ENCODE measurements around the gene KCNAB2. TPM values are rescaled to one million over a fixed set of nuclear protein-coding genes. Genes with fewer than 3 reads are reported as not detected.

KCNAB2 gene
- total RNA-seq, 6 experiments from 2014 or later, result 4.4 to 14.8 (median 6.9) TPM

DNA sequence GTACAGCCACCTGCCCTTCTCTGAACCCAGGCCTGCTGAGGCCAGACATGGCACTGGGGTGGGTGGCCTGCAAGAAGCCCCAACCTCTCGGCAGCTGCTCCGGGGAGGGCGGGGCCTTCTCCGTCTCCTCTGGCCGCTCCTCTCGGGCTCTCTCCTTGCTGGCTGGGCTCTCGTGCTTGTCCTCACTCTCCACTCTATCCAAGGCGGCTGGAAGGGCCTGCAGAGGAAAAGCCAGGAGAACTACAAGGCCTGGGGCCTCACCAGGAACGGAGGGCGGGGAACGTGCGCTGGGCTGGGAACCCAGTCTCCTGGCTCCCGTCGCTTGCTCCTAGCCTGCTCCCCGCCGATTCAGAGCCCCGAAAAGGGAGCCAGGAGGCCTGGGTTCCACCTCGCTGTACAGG is 75.3 kb downstream of the KCNAB2 start:
- Histone ChIP-seq H3K4me1 (no peaks in the 10 kb centered on the region), H3K4me3 (no peak overlapping the region), H3K27ac (no peak overlapping the region), H3K9me3 (no peaks in the 10 kb centered on the region), H3K27me3 (no peaks in the 10 kb centered on the region), H3K36me3 (no peaks in the 10 kb centered on the region)
- intact Hi-C loops (cut with DNase I), result no loop called here
- no peak for TF ChIP-seq POLR2A (IDR thresholded peaks at IDR 0.05)
- TF ChIP-seq, protein P1, sequence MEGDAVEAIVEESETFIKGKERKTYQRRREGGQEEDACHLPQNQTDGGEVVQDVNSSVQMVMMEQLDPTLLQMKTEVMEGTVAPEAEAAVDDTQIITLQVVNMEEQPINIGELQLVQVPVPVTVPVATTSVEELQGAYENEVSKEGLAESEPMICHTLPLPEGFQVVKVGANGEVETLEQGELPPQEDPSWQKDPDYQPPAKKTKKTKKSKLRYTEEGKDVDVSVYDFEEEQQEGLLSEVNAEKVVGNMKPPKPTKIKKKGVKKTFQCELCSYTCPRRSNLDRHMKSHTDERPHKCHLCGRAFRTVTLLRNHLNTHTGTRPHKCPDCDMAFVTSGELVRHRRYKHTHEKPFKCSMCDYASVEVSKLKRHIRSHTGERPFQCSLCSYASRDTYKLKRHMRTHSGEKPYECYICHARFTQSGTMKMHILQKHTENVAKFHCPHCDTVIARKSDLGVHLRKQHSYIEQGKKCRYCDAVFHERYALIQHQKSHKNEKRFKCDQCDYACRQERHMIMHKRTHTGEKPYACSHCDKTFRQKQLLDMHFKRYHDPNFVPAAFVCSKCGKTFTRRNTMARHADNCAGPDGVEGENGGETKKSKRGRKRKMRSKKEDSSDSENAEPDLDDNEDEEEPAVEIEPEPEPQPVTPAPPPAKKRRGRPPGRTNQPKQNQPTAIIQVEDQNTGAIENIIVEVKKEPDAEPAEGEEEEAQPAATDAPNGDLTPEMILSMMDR (IDR thresholded peaks at IDR 0.05), result no peak
- DNase-seq (peak in 1 of 3 donors; percentile 40), ATAC-seq (no peak)
- 85% methylated on average over 4 of the region's 18 CpGs for WGBS (ENCODE audit: insufficient coverage, low coverage, low lambda C conversion rate, missing lambda C conversion rate)

DNA sequence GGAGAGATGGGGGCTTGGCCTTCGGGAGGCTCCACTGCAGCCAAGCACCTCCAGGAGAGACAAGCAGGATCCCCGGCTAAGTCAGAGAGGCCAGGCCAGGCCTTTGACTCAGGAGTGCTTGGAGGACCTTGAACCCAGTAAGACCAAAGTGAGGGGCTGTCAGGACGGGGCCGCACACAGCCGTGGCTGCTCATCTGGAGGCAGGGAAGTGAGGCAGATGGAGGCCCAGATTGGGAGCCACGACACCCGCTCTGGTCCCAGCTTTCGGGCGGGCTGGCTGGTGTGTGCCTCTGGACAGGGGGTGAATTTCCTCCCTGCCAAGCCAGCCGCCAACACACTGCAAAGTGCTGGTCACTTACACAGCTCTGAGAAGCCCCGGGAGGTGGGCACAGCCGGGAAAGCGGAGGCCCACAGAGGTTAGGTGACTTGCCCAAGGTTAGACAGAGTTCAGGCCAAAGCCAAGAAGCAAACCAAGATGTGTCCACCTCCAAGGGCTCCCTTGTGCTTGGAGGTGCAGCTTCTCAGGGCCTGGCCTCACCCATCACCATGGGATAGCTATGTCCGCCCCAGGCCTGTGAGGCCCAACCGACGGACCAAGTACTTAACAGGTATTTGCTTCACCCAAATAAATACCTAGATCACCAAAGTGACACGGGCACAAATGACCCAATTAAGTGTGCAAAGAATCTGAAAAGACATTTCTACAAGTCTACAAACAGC is 76.1 kb downstream of the KCNAB2 start:
- Histone ChIP-seq H3K27me3 (no peaks in the 10 kb centered on the region), H3K9me3 (no peaks in the 10 kb centered on the region), H3K27ac (no peak overlapping the region), H3K4me3 (no peak overlapping the region), H3K36me3 (no peaks in the 10 kb centered on the region), H3K4me1 (no peaks in the 10 kb centered on the region)
- DNase-seq, result peak in 1 of 3 donors; percentile 49
- 83% methylated on average over 4 of the region's 17 CpGs for WGBS (ENCODE audit: insufficient coverage, low coverage, low lambda C conversion rate, missing lambda C conversion rate)
- TF ChIP-seq, protein P1 (IDR thresholded peaks at IDR 0.05), result no peak
- TF ChIP-seq POLR2A (IDR thresholded peaks at IDR 0.05), result no peak
- intact Hi-C loops (cut with DNase I), result no loop called here
- no peak for ATAC-seq

DNA sequence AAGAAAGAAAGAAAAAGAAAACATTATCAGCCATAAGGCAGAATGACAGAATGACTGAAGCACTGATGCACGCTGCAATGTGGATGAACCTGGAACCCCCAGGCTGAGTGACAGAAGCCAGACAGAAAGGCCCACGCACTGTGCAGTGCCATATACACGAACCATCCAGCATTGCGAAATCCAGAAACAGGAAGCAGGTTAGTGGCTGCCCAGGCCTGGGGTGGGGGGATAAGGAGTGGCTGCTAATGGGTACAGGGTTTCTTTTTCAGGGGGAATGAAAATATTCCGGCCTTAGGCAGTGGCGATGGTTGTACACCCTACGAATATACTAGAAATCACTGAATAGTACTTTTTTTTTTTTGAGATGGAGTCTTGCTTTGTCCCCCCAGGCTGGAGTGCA is 77.4 kb downstream of the KCNAB2 start:
- no peak overlapping the region for H3K4me3 ChIP-seq
- TF ChIP-seq, protein P1 (IDR thresholded peaks at IDR 0.05), result no peak
- no peak for TF ChIP-seq POLR2A (IDR thresholded peaks at IDR 0.05)
- H3K27ac ChIP-seq, result no peak overlapping the region
- WGBS (ENCODE audit: insufficient coverage, low coverage, low lambda C conversion rate, missing lambda C conversion rate), result 48% methylated on average over 5 of the region's 7 CpGs
- no peaks in the 10 kb centered on the region for H3K9me3 ChIP-seq
- no peaks in the 10 kb centered on the region for H3K36me3 ChIP-seq
- H3K4me1 ChIP-seq, result no peaks in the 10 kb centered on the region
- DNase-seq (peak in 1 of 3 donors; percentile 8), ATAC-seq (peak in 1 of 4 donors; percentile 30)
- H3K27me3 ChIP-seq, result no peaks in the 10 kb centered on the region
- intact Hi-C loops (cut with DNase I), result no loop called here

DNA sequence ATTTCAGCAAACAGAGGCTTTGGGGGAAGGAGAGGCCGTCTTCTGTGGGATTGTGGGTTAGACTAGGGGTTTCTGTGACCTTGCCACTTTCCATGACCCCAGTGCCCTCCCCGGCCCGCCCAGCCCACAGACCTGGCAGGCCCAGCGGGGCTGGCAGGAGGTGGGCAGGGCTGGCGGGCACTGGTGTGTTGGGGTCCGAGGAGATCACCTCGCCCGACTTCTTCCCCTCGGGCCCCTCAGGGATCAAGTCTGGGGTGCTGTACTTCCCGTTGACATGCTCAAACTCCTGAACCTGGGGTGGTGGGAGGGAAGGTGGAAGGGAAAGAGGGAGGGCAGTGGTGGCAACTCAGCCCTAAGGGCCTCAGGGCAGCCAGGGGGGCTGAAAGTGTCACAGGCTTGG is 78.1 kb downstream of the KCNAB2 start:
- WGBS (ENCODE audit: insufficient coverage, low coverage, low lambda C conversion rate, missing lambda C conversion rate), result 30% methylated on average over 2 of the region's 10 CpGs
- Histone ChIP-seq H3K36me3 (no peaks in the 10 kb centered on the region), H3K4me3 (no peak overlapping the region), H3K27ac (no peak overlapping the region), H3K27me3 (no peaks in the 10 kb centered on the region), H3K4me1 (no peaks in the 10 kb centered on the region), H3K9me3 (no peaks in the 10 kb centered on the region)
- no peak for TF ChIP-seq POLR2A (IDR thresholded peaks at IDR 0.05)
- TF ChIP-seq, protein P1 (IDR thresholded peaks at IDR 0.05), result no peak
- peak in 1 of 3 donors; percentile 19 for DNase-seq
- intact Hi-C loops (cut with DNase I), result no loop called here
- no peak for ATAC-seq

Data from right lobe of liver (tissue), 6 donors.